ENCODE data around the gene SSTR5.
A peak's percentile ranks its signal among the peaks of the same experiment; 100 is the strongest.

SSTR5 gene

GRCh38 chr16:1112506-1113184 lies 40.1 kb downstream of the SSTR5 start:
- Histone ChIP-seq H3K27me3 (ENCODE audit: insufficient read depth, insufficient read length) (peaks cover 83% of the 10 kb centered on the region), H3K9me3 (ENCODE audit: insufficient read depth, low read length) (no peaks in the 10 kb centered on the region)
- DNase-seq (ENCODE audit: low read depth, low spot score), result no peak

GRCh38 chr16:1113489-1113888 lies 40.9 kb downstream of the SSTR5 start:
- Histone ChIP-seq H3K9ac (ENCODE audit: insufficient read length, low read depth) (no peak overlapping the region), H3K9me3 (ENCODE audit: insufficient read depth, low read length) (no peaks in the 10 kb centered on the region), H3K36me3 (ENCODE audit: insufficient read depth, insufficient read length, low read length) (no peaks in the 10 kb centered on the region), H3K27me3 (ENCODE audit: insufficient read depth, insufficient read length) (peaks cover 83% of the 10 kb centered on the region), H3K4me3 (ENCODE audit: insufficient read length, low read depth) (no peak overlapping the region), H3K4me1 (ENCODE audit: insufficient read depth, insufficient read length) (peaks cover 19% of the 10 kb centered on the region)
- TF ChIP-seq SUZ12 (IDR thresholded peaks at IDR 0.05; ENCODE audit: extremely low read depth, insufficient read depth, insufficient read length), result no peak
- no peak for DNase-seq (ENCODE audit: low read depth, low spot score)

More at GRCh38 chr16:1112506-1113184, 40.1 kb downstream of the SSTR5 start:
- Histone ChIP-seq H3K4me1 (ENCODE audit: insufficient read depth, insufficient read length) (peaks cover 24% of the 10 kb centered on the region), H3K9ac (ENCODE audit: insufficient read length, low read depth) (no peak overlapping the region), H3K4me3 (ENCODE audit: insufficient read length, low read depth) (no peak overlapping the region), H3K36me3 (ENCODE audit: insufficient read depth, insufficient read length, low read length) (no peaks in the 10 kb centered on the region)
- TF ChIP-seq ZNF274 (IDR thresholded peaks at IDR 0.05; ENCODE audit: low read depth, low read length) (no peak), YY1 (IDR thresholded peaks at IDR 0.05; ENCODE audit: insufficient read depth, insufficient read length) (no peak), SUZ12 (IDR thresholded peaks at IDR 0.05; ENCODE audit: extremely low read depth, insufficient read depth, insufficient read length) (no peak)

GRCh38 chr16:1113889-1114526 lies 41.5 kb downstream of the SSTR5 start:
- peaks cover 83% of the 10 kb centered on the region for H3K27me3 ChIP-seq (ENCODE audit: insufficient read depth, insufficient read length)
- DNase-seq (ENCODE audit: low read depth, low spot score), result no peak
- H3K9me3 ChIP-seq (ENCODE audit: insufficient read depth, low read length), result no peaks in the 10 kb centered on the region
- H3K4me3 ChIP-seq (ENCODE audit: insufficient read length, low read depth), result no peak overlapping the region
- peaks cover 19% of the 10 kb centered on the region for H3K4me1 ChIP-seq (ENCODE audit: insufficient read depth, insufficient read length)
- TF ChIP-seq ZNF274 (IDR thresholded peaks at IDR 0.05; ENCODE audit: low read depth, low read length), result no peak
- TF ChIP-seq YY1 (IDR thresholded peaks at IDR 0.05; ENCODE audit: insufficient read depth, insufficient read length), result no peak
- no peak for TF ChIP-seq SUZ12 (IDR thresholded peaks at IDR 0.05; ENCODE audit: extremely low read depth, insufficient read depth, insufficient read length)
- H3K36me3 ChIP-seq (ENCODE audit: insufficient read depth, insufficient read length, low read length), result no peaks in the 10 kb centered on the region
- no peak overlapping the region for H3K9ac ChIP-seq (ENCODE audit: insufficient read length, low read depth)

GRCh38 chr16:1116693-1117077 lies 44.1 kb downstream of the SSTR5 start:
- peaks cover 21% of the 10 kb centered on the region for H3K4me1 ChIP-seq (ENCODE audit: insufficient read depth, insufficient read length)

GRCh38 chr16:1117176-1117900 lies 44.8 kb downstream of the SSTR5 start:
- peaks cover 82% of the 10 kb centered on the region for H3K27me3 ChIP-seq (ENCODE audit: insufficient read depth, insufficient read length)
- H3K4me1 ChIP-seq (ENCODE audit: insufficient read depth, insufficient read length), result peaks cover 20% of the 10 kb centered on the region
- H3K9ac ChIP-seq (ENCODE audit: insufficient read length, low read depth), result peak overlapping the region; percentile 56
- H3K36me3 ChIP-seq (ENCODE audit: insufficient read depth, insufficient read length, low read length), result no peaks in the 10 kb centered on the region
- TF ChIP-seq SUZ12 (IDR thresholded peaks at IDR 0.05; ENCODE audit: extremely low read depth, insufficient read depth, insufficient read length) (no peak), YY1 (IDR thresholded peaks at IDR 0.05; ENCODE audit: insufficient read depth, insufficient read length) (no peak), ZNF274 (IDR thresholded peaks at IDR 0.05; ENCODE audit: low read depth, low read length) (no peak)
- H3K4me3 ChIP-seq (ENCODE audit: insufficient read length, low read depth), result no peak overlapping the region
- H3K9me3 ChIP-seq (ENCODE audit: insufficient read depth, low read length), result no peaks in the 10 kb centered on the region
- DNase-seq (ENCODE audit: low read depth, low spot score), result no peak

More at GRCh38 chr16:1116693-1117077, 44.1 kb downstream of the SSTR5 start:
- Histone ChIP-seq H3K9ac (ENCODE audit: insufficient read length, low read depth) (no peak overlapping the region), H3K27me3 (ENCODE audit: insufficient read depth, insufficient read length) (peaks cover 81% of the 10 kb centered on the region), H3K36me3 (ENCODE audit: insufficient read depth, insufficient read length, low read length) (no peaks in the 10 kb centered on the region), H3K4me3 (ENCODE audit: insufficient read length, low read depth) (no peak overlapping the region), H3K9me3 (ENCODE audit: insufficient read depth, low read length) (no peaks in the 10 kb centered on the region)
- no peak for DNase-seq (ENCODE audit: low read depth, low spot score)
- TF ChIP-seq SUZ12 (IDR thresholded peaks at IDR 0.05; ENCODE audit: extremely low read depth, insufficient read depth, insufficient read length), result no peak
- no peak for TF ChIP-seq ZNF274 (IDR thresholded peaks at IDR 0.05; ENCODE audit: low read depth, low read length)
- no peak for TF ChIP-seq YY1 (IDR thresholded peaks at IDR 0.05; ENCODE audit: insufficient read depth, insufficient read length)

GRCh38 chr16:1117926-1118325 lies 45.4 kb downstream of the SSTR5 start:
- no peak overlapping the region for H3K9ac ChIP-seq (ENCODE audit: insufficient read length, low read depth)
- no peaks in the 10 kb centered on the region for H3K9me3 ChIP-seq (ENCODE audit: insufficient read depth, low read length)
- H3K27me3 ChIP-seq (ENCODE audit: insufficient read depth, insufficient read length), result peaks cover 82% of the 10 kb centered on the region
- no peak for TF ChIP-seq YY1 (IDR thresholded peaks at IDR 0.05; ENCODE audit: insufficient read depth, insufficient read length)
- TF ChIP-seq SUZ12 (IDR thresholded peaks at IDR 0.05; ENCODE audit: extremely low read depth, insufficient read depth, insufficient read length), result no peak
- TF ChIP-seq ZNF274 (IDR thresholded peaks at IDR 0.05; ENCODE audit: low read depth, low read length), result no peak
- no peak for DNase-seq (ENCODE audit: low read depth, low spot score)
- H3K36me3 ChIP-seq (ENCODE audit: insufficient read depth, insufficient read length, low read length), result no peaks in the 10 kb centered on the region
- H3K4me3 ChIP-seq (ENCODE audit: insufficient read length, low read depth), result no peak overlapping the region
- peaks cover 15% of the 10 kb centered on the region for H3K4me1 ChIP-seq (ENCODE audit: insufficient read depth, insufficient read length)

GRCh38 chr16:1119129-1119528 lies 46.6 kb downstream of the SSTR5 start:
- Histone ChIP-seq H3K36me3 (ENCODE audit: insufficient read depth, insufficient read length, low read length) (no peaks in the 10 kb centered on the region), H3K27me3 (ENCODE audit: insufficient read depth, insufficient read length) (peaks cover 90% of the 10 kb centered on the region), H3K4me1 (ENCODE audit: insufficient read depth, insufficient read length) (peaks cover 13% of the 10 kb centered on the region), H3K9me3 (ENCODE audit: insufficient read depth, low read length) (no peaks in the 10 kb centered on the region), H3K4me3 (ENCODE audit: insufficient read length, low read depth) (no peak overlapping the region), H3K9ac (ENCODE audit: insufficient read length, low read depth) (no peak overlapping the region)
- no peak for TF ChIP-seq SUZ12 (IDR thresholded peaks at IDR 0.05; ENCODE audit: extremely low read depth, insufficient read depth, insufficient read length)
- DNase-seq (ENCODE audit: low read depth, low spot score), result no peak
